Psoas muscle (tissue), 8 donors: Measurements from ENCODE around the gene CLDN20. TPM values are rescaled to one million over a fixed set of nuclear protein-coding genes. Genes with fewer than 3 reads are reported as not detected.

ENCODE experiments used
- ATAC-seq, 4 donors: fragments of 200-7000 bp; cut with Tn5 transposase; one replicate each; pipeline ENCODE4 v1.9.1; 2020; ENCODE audit warnings: moderate library complexity in 3 of 4, mild to moderate bottlenecking in 2 of 4
- DNase-seq, 2 donors: peaks; one replicate each; pipeline ENCODE4 v3.0.0-alpha.2; 2020
- H3K27ac ChIP-seq: fragments of 200-600 bp; one replicate; pipeline ENCODE4 v1.8.0; 2022
- H3K27me3 ChIP-seq, 3 donors: fragments of 200-600 bp in 1 of 3; one replicate each; pipeline versions ENCODE4 v1.6.1 to v1.8.0; 2013 to 2022; ENCODE audit warnings: low read length in 2 of 3, mild to moderate bottlenecking in 2 of 3, moderate library complexity in 1 of 3; ENCODE audit not compliant: insufficient read depth in 3 of 3
- H3K36me3 ChIP-seq, 2 donors: fragments of 200-600 bp in 1 of 2; one replicate each; pipeline versions ENCODE4 v1.6.1 to v1.8.0; 2013 to 2022; ENCODE audit warnings: low read depth in 1 of 2, mild to moderate bottlenecking in 1 of 2, moderate library complexity in 1 of 2; ENCODE audit not compliant: insufficient read depth in 1 of 2
- H3K4me1 ChIP-seq: fragments of 200-600 bp; one replicate; pipeline ENCODE4 v1.8.0; 2022
- H3K4me3 ChIP-seq: fragments of 200-600 bp; one replicate; pipeline ENCODE4 v1.8.0; 2022; ENCODE audit warnings: mild to moderate bottlenecking
- H3K9me3 ChIP-seq: fragments of 200-600 bp; one replicate; pipeline ENCODE4 v1.8.0; 2022
- WGBS, 3 donors: extraction: QIAGEN DNeasy Blood & Tissue Kit; methylation state at CpG; one replicate each; pipeline versions ENCODE4 v1.1.6 to v1.1.7; 2013; 5-methylcytosine and 5-hydroxymethylcytosine counted together
- intact Hi-C, 2 donors: fragments of 100-400 bp; cut with DNase I; formaldehyde crosslinking; loops; one replicate each; pipeline versions ENCODE4 v1.11.0 to v1.14.2; 2022
- polyA plus RNA-seq, 3 donors: library from polyadenylated mRNA; stranded (reverse); fragments of 200-250 nt; gene quantifications; one replicate each; pipeline ENCODE4 v1.2.3, GENCODE V29; 2013
- total RNA-seq, 4 donors: library from RNA; stranded (reverse); fragmentation: NEBNext Ultra II Directional in 2 of 4; extraction: Animal tissue kit (Norgen Biotek cat#: 25700) in 2 of 4; gene quantifications; one replicate each; pipeline versions ENCODE4 v1.2.1 to v1.2.4, GENCODE V29; 2021 to 2023
- TF ChIP-seq, protein P1 (sequence below): fragments of 200-600 bp; IDR thresholded peaks from one replicate; pipeline ENCODE4 v1.8.0; 2022; ENCODE audit warnings: antibody characterized with exemption
- donor health status: healthy with polysubstance abuse.
- donor health status: DM: no; HTN: no; CAD: no; lungs with moderate emphysema.
- donor health status: Bipolar disorder and iron deficiency.
- donor health status: healthy.
- donor health status: DM: yes; HTN: yes; CAD: no.
- donor health status: DM: no; HTN: no; CAD: no.
- donor health status: DM: no; HTN: no; CAD: no.
- donor health status: DM: yes; HTN: yes; CAD: no.

The CLDN20 gene
- total and polyA plus RNA-seq, 7 donors = 0.05 TPM; not detected in 6

DNA sequence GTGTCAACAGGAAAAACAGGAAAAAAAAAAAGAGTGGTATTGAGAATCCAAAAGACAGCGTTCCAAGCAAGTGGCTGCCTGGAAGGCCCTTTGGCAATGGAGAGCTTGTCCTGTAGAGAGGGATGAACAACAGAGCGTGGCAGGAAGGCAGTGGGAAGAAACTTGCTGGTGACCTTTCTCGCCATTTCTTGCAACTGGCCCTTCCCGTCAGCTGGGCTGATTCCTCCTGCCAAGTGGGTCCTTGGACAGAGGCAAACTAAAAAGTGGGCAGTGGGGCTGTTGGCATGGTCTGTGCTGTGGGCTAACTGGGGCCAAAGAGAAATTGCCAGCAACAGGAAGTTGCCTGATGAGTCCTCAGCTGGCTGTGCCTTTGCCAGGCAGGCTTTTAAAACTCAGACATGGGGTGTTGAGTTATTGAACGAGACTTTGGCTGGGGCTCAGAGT is 43.9 kb upstream of the CLDN20 start:
- TF ChIP-seq, protein P1, sequence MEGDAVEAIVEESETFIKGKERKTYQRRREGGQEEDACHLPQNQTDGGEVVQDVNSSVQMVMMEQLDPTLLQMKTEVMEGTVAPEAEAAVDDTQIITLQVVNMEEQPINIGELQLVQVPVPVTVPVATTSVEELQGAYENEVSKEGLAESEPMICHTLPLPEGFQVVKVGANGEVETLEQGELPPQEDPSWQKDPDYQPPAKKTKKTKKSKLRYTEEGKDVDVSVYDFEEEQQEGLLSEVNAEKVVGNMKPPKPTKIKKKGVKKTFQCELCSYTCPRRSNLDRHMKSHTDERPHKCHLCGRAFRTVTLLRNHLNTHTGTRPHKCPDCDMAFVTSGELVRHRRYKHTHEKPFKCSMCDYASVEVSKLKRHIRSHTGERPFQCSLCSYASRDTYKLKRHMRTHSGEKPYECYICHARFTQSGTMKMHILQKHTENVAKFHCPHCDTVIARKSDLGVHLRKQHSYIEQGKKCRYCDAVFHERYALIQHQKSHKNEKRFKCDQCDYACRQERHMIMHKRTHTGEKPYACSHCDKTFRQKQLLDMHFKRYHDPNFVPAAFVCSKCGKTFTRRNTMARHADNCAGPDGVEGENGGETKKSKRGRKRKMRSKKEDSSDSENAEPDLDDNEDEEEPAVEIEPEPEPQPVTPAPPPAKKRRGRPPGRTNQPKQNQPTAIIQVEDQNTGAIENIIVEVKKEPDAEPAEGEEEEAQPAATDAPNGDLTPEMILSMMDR = no peak
- no peaks in the 10 kb centered on the region for H3K36me3 ChIP-seq
- ATAC-seq (peak in 2 of 4 donors; percentile 47 to 63), DNase-seq (no peak)
- H3K4me1 ChIP-seq = no peaks in the 10 kb centered on the region
- no peaks in the 10 kb centered on the region for H3K9me3 ChIP-seq
- intact Hi-C loops = no loop called here
- 37 to 65% (median 52%) methylated on average over 5 of the region's 5 CpGs for WGBS, 3 donors
- H3K27me3 ChIP-seq = no peaks in the 10 kb centered on the region
- no peak overlapping the region for H3K4me3 ChIP-seq
- H3K27ac ChIP-seq = no peak overlapping the region

DNA sequence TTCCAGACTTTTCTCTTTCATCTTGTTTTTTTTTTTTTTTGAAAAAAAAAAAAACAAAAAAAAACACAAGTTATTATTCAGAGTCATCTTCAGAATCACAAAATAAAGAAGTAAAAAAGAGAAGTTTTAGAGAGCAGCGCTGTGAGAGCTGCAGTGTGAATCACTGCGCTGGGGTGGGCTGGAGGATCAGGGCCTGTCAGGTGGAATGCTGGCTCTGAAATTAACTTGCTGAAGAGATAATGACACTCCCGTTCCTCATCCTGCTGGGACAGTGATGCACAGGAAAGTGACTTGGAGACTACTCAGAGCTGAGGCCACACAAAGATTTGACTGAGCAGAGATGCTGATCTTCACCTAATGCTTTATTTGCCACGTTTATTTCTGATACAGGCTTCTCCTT is 42.7 kb upstream of the CLDN20 start:
- Histone ChIP-seq H3K9me3 (no peaks in the 10 kb centered on the region), H3K36me3 (no peaks in the 10 kb centered on the region), H3K27me3 (no peaks in the 10 kb centered on the region), H3K4me1 (no peaks in the 10 kb centered on the region), H3K27ac (no peak overlapping the region), H3K4me3 (no peak overlapping the region)
- 82 to 87% (median 86%) methylated on average over 4 of the region's 4 CpGs for WGBS, 3 donors
- DNase-seq (no peak), ATAC-seq (no peak)
- intact Hi-C loops = no loop called here
- TF ChIP-seq, protein P1 = no peak

DNA sequence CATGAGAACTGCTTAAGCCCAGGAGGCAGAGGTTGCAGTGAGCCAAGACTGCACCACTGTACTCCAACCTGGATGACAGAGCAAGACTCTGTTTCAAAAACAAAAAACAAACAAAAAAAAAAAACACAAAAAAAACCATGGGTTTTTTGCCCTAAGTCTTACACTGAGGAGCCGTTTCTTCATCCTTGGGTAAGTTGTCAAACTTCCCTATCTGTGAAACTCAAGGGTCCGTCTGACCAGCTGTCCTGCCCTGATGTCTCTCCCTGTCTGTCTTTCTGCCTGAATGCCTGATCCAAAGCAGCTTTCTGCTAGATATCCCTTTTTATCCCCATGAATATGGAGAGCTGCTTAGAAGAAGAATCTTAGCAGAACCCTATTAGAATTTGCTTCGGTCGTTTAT is 41.3 kb upstream of the CLDN20 start:
- WGBS, 3 donors = 88 to 92% (median 92%) methylated on average over 4 of the region's 4 CpGs
- TF ChIP-seq, protein P1 = no peak
- Histone ChIP-seq H3K4me3 (no peak overlapping the region), H3K36me3 (no peaks in the 10 kb centered on the region), H3K9me3 (no peaks in the 10 kb centered on the region), H3K27me3 (no peaks in the 10 kb centered on the region), H3K4me1 (no peaks in the 10 kb centered on the region), H3K27ac (no peak overlapping the region)
- no peak for DNase-seq
- ATAC-seq = no peak
- intact Hi-C loops = no loop called here

DNA sequence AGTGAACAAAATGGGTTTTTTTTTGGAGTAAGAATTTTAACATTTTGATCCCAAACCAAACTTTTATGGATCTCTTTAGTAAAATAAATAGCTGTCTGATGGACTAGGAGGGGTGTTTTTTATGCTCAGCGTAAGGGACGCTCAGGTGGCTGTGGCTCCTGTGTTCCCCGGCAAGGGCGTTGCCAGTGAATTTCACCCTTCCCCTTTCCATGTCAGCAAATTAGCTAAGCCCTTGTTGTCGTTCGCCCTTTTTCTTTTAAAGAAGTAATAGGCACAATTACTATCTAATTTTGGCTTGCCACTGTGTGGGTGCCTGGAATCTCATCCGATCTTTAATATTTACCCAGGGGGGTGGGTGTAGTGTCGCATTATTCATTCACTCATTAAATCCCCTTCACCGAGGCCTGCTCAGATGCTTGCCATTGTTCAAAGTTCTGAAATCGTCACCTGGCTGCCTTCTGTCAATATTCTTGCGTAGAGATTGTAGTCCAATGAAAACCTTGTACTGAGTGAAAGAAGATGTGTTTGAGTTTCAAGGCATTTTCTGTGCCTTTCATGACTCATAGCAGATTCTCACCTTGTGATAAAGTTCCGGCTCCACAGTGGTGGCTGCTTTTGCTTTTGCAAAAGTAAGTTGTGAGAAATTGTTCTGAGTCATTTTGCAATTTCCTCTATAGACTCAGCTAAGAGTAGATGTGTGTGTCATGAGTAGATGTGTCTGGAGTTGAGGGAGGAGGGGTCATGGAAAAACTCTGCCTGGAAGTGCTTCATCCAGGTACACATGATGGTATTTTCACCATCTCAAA is 40.0 kb upstream of the CLDN20 start:
- Histone ChIP-seq H3K36me3 (no peaks in the 10 kb centered on the region), H3K9me3 (no peaks in the 10 kb centered on the region), H3K27ac (no peak overlapping the region), H3K4me3 (no peak overlapping the region), H3K4me1 (no peaks in the 10 kb centered on the region), H3K27me3 (no peaks in the 10 kb centered on the region)
- WGBS, 3 donors = 81 to 83% (median 82%) methylated on average over 12 of the region's 12 CpGs
- ATAC-seq (no peak), DNase-seq (no peak)
- TF ChIP-seq, protein P1 = no peak
- intact Hi-C loops = loop anchor here in 1 of 2 donors (1.0 kb wide), 1 partner anchor 8 kb away; no protein-coding TSS in a partner anchor
